ENCODE results near the gene ERVW-1.
"Not testable (repeated sequence)": the region's sequence is repeated elsewhere in the genome, so short reads cannot be mapped to it uniquely, and the experiment has no call there.

ERVW-1 gene

GRCh38 chr7:92487804-92488203 lies 10.1 kb upstream of the ERVW-1 start:
- no peak overlapping the region for H3K4ac ChIP-seq (ENCODE audit: low read length)
- no peak overlapping the region for H2AFZ ChIP-seq (ENCODE audit: low read length)
- peaks cover 0 to 2% of the 10 kb centered on the region in 2 donors for H3K9me3 ChIP-seq (replicated peaks in 1 of 2; ENCODE audit: control insufficient read depth in 2 of 2, insufficient read depth in 1 of 2, low read depth in 1 of 2, low read length in 2 of 2)
- H3K18ac ChIP-seq (ENCODE audit: low read length), result no peak overlapping the region
- no peak overlapping the region for H2BK5ac ChIP-seq (ENCODE audit: low read length)
- H2AK5ac ChIP-seq (ENCODE audit: low read depth, low read length), result no peak overlapping the region
- H3K36me3 ChIP-seq (replicated peaks in 1 of 2; ENCODE audit: control insufficient read depth in 2 of 2, insufficient read depth in 2 of 2, low read length in 2 of 2), result peaks cover 12 to 78% of the 10 kb centered on the region in 2 donors
- H3K4me2 ChIP-seq (ENCODE audit: insufficient read depth, low read length, poor library complexity, severe bottlenecking), result no peak overlapping the region
- no peak overlapping the region for H3K14ac ChIP-seq (ENCODE audit: low read length)
- no peak overlapping the region for H2BK15ac ChIP-seq (ENCODE audit: low read length)
- H3K4me1 ChIP-seq (ENCODE audit: control insufficient read depth in 2 of 2, insufficient read depth in 1 of 2, low read depth in 1 of 2, low read length in 2 of 2), result no peaks in the 10 kb centered on the region
- no peaks in the 10 kb centered on the region for H3K79me1 ChIP-seq (ENCODE audit: low read depth, low read length)
- H2BK120ac ChIP-seq (ENCODE audit: low read depth, low read length), result no peak overlapping the region
- H4K8ac ChIP-seq (ENCODE audit: low read depth, low read length), result no peak overlapping the region
- no peak overlapping the region for H2BK12ac ChIP-seq (ENCODE audit: low read length)
- H3K4me3 ChIP-seq (ENCODE audit: low read length in 2 of 2), result no peak overlapping the region
- no peak overlapping the region for H3K9ac ChIP-seq (ENCODE audit: low read depth, low read length, poor library complexity)
- H3K27me3 ChIP-seq (ENCODE audit: control insufficient read depth in 3 of 3, insufficient read depth in 3 of 3, low read depth in 1 of 3, low read length in 3 of 3), result no peaks in the 10 kb centered on the region
- no peak overlapping the region for H3K27ac ChIP-seq (replicated peaks; ENCODE audit: low read length)
- no peak for DNase-seq (ENCODE audit: low spot score)
- H3K23ac ChIP-seq (ENCODE audit: low read depth, low read length, poor library complexity), result no peak overlapping the region
- no peak overlapping the region for H4K91ac ChIP-seq (ENCODE audit: low read depth, low read length, poor library complexity)

GRCh38 chr7:92485974-92486373 lies 8.2 kb upstream of the ERVW-1 start:
- no peak overlapping the region for H2BK12ac ChIP-seq (ENCODE audit: low read length)
- peaks cover 0 to 2% of the 10 kb centered on the region in 2 donors for H3K9me3 ChIP-seq (replicated peaks in 1 of 2; ENCODE audit: control insufficient read depth in 2 of 2, insufficient read depth in 1 of 2, low read depth in 1 of 2, low read length in 2 of 2)
- no peaks in the 10 kb centered on the region for H3K27me3 ChIP-seq (ENCODE audit: control insufficient read depth in 3 of 3, insufficient read depth in 3 of 3, low read depth in 1 of 3, low read length in 3 of 3)
- no peaks in the 10 kb centered on the region for H3K4me1 ChIP-seq (ENCODE audit: control insufficient read depth in 2 of 2, insufficient read depth in 1 of 2, low read depth in 1 of 2, low read length in 2 of 2)
- peak overlapping the region; percentile 81 for H3K23ac ChIP-seq (ENCODE audit: low read depth, low read length, poor library complexity)
- no peak overlapping the region for H2BK15ac ChIP-seq (ENCODE audit: low read length)
- H3K4ac ChIP-seq (ENCODE audit: low read length), result no peak overlapping the region
- H3K27ac ChIP-seq (replicated peaks; ENCODE audit: low read length), result no peak overlapping the region
- H2AFZ ChIP-seq (ENCODE audit: low read length), result no peak overlapping the region
- no peak overlapping the region for H3K4me3 ChIP-seq (ENCODE audit: low read length in 2 of 2)
- H4K8ac ChIP-seq (ENCODE audit: low read depth, low read length), result no peak overlapping the region
- no peaks in the 10 kb centered on the region for H3K79me1 ChIP-seq (ENCODE audit: low read depth, low read length)
- H2BK120ac ChIP-seq (ENCODE audit: low read depth, low read length), result no peak overlapping the region
- no peak overlapping the region for H2BK5ac ChIP-seq (ENCODE audit: low read length)
- H3K4me2 ChIP-seq (ENCODE audit: insufficient read depth, low read length, poor library complexity, severe bottlenecking), result no peak overlapping the region
- H2AK5ac ChIP-seq (ENCODE audit: low read depth, low read length), result no peak overlapping the region
- DNase-seq (ENCODE audit: low spot score), result no peak
- peaks cover 10 to 60% of the 10 kb centered on the region in 2 donors for H3K36me3 ChIP-seq (replicated peaks in 1 of 2; ENCODE audit: control insufficient read depth in 2 of 2, insufficient read depth in 2 of 2, low read length in 2 of 2)
- H3K9ac ChIP-seq (ENCODE audit: low read depth, low read length, poor library complexity), result no peak overlapping the region
- H3K14ac ChIP-seq (ENCODE audit: low read length), result no peak overlapping the region
- WGBS, 2 donors (ENCODE audit: extremely low coverage in 2 of 2, insufficient read length in 2 of 2, insufficient replicate concordance in 1 of 2), result no CpG with 5 or more reads among the region's 2 CpGs
- no peak overlapping the region for H4K91ac ChIP-seq (ENCODE audit: low read depth, low read length, poor library complexity)
- no peak overlapping the region for H3K18ac ChIP-seq (ENCODE audit: low read length)

- no peak overlapping the region for H2AFZ ChIP-seq (ENCODE audit: low read length)
- H2BK12ac ChIP-seq (ENCODE audit: low read length), result no peak overlapping the region
- no peak overlapping the region for H2AK5ac ChIP-seq (ENCODE audit: low read depth, low read length)
- H3K27ac ChIP-seq (replicated peaks; ENCODE audit: low read length), result no peak overlapping the region
- H2BK15ac ChIP-seq (ENCODE audit: low read length), result no peak overlapping the region
- H3K9ac ChIP-seq (ENCODE audit: low read depth, low read length, poor library complexity), result no peak overlapping the region
- no CpG with 5 or more reads among the region's 2 CpGs for WGBS, 2 donors (ENCODE audit: extremely low coverage in 2 of 2, insufficient read length in 2 of 2, insufficient replicate concordance in 1 of 2)
- no peak overlapping the region for H3K4ac ChIP-seq (ENCODE audit: low read length)
- no peaks in the 10 kb centered on the region for H3K79me1 ChIP-seq (ENCODE audit: low read depth, low read length)
- no peak overlapping the region for H2BK120ac ChIP-seq (ENCODE audit: low read depth, low read length)
- H2BK5ac ChIP-seq (ENCODE audit: low read length), result no peak overlapping the region
- no peak overlapping the region for H3K4me2 ChIP-seq (ENCODE audit: insufficient read depth, low read length, poor library complexity, severe bottlenecking)
- H3K23ac ChIP-seq (ENCODE audit: low read depth, low read length, poor library complexity), result no peak overlapping the region
- H3K18ac ChIP-seq (ENCODE audit: low read length), result no peak overlapping the region
- DNase-seq (ENCODE audit: low spot score), result no peak
- no peak overlapping the region for H3K4me3 ChIP-seq (ENCODE audit: low read length in 2 of 2)
- H3K36me3 ChIP-seq (replicated peaks in 1 of 2; ENCODE audit: control insufficient read depth in 2 of 2, insufficient read depth in 2 of 2, low read length in 2 of 2), result peaks cover 10 to 54% of the 10 kb centered on the region in 2 donors
- H3K27me3 ChIP-seq (ENCODE audit: control insufficient read depth in 3 of 3, insufficient read depth in 3 of 3, low read depth in 1 of 3, low read length in 3 of 3), result no peaks in the 10 kb centered on the region
- no peak overlapping the region for H4K8ac ChIP-seq (ENCODE audit: low read depth, low read length)
- no peak overlapping the region for H4K91ac ChIP-seq (ENCODE audit: low read depth, low read length, poor library complexity)
- peaks cover 0 to 2% of the 10 kb centered on the region in 2 donors for H3K9me3 ChIP-seq (replicated peaks in 1 of 2; ENCODE audit: control insufficient read depth in 2 of 2, insufficient read depth in 1 of 2, low read depth in 1 of 2, low read length in 2 of 2)
- H3K4me1 ChIP-seq (ENCODE audit: control insufficient read depth in 2 of 2, insufficient read depth in 1 of 2, low read depth in 1 of 2, low read length in 2 of 2), result no peaks in the 10 kb centered on the region
- no peak overlapping the region for H3K14ac ChIP-seq (ENCODE audit: low read length)
These were observed 7.6 kb upstream of the ERVW-1 start for GRCh38 chr7:92485267-92485892.

- H3K4me2 ChIP-seq (ENCODE audit: insufficient read depth, low read length, poor library complexity, severe bottlenecking); H2AK5ac ChIP-seq (ENCODE audit: low read depth, low read length); H4K91ac ChIP-seq (ENCODE audit: low read depth, low read length, poor library complexity); H3K9ac ChIP-seq (ENCODE audit: low read depth, low read length, poor library complexity); H2BK15ac ChIP-seq (ENCODE audit: low read length); H3K14ac ChIP-seq (ENCODE audit: low read length); H2BK120ac ChIP-seq (ENCODE audit: low read depth, low read length); H3K27me3 ChIP-seq (ENCODE audit: control insufficient read depth in 3 of 3, insufficient read depth in 3 of 3, low read depth in 1 of 3, low read length in 3 of 3); DNase-seq (ENCODE audit: low spot score); H3K79me1 ChIP-seq (ENCODE audit: low read depth, low read length); H4K8ac ChIP-seq (ENCODE audit: low read depth, low read length); H3K9me3 ChIP-seq (replicated peaks in 1 of 2; ENCODE audit: control insufficient read depth in 2 of 2, insufficient read depth in 1 of 2, low read depth in 1 of 2, low read length in 2 of 2); H3K4ac ChIP-seq (ENCODE audit: low read length); H2AFZ ChIP-seq (ENCODE audit: low read length); H2BK12ac ChIP-seq (ENCODE audit: low read length); H2BK5ac ChIP-seq (ENCODE audit: low read length); H3K18ac ChIP-seq (ENCODE audit: low read length); H3K4me1 ChIP-seq (ENCODE audit: control insufficient read depth in 2 of 2, insufficient read depth in 1 of 2, low read depth in 1 of 2, low read length in 2 of 2); H3K4me3 ChIP-seq (ENCODE audit: low read length in 2 of 2); H3K23ac ChIP-seq (ENCODE audit: low read depth, low read length, poor library complexity); H3K27ac ChIP-seq (replicated peaks; ENCODE audit: low read length): not testable (repeated sequence)
- H3K36me3 ChIP-seq (replicated peaks in 1 of 2; ENCODE audit: control insufficient read depth in 2 of 2, insufficient read depth in 2 of 2, low read length in 2 of 2), result peaks cover 7 to 42% of the 10 kb centered on the region in 2 donors
- no CpG with 5 or more reads among the region's 6 CpGs for WGBS, 2 donors (ENCODE audit: extremely low coverage in 2 of 2, insufficient read length in 2 of 2, insufficient replicate concordance in 1 of 2)
These were observed 6.5 kb upstream of the ERVW-1 start for GRCh38 chr7:92484226-92484625.
